Prostate gland (tissue), 2 donors: Measurements from ENCODE around the gene PCDH9.

Experiments used
- POLR2A ChIP-seq: fragments of 450-650 bp; IDR thresholded peaks from one replicate; pipeline ENCODE4 v1.6.1; 2016; ENCODE audit warnings: antibody characterized with exemption, mild to moderate bottlenecking
- TF ChIP-seq, protein P1 (sequence below), 4 experiments: fragments of 200-600 bp in 2 of 4; fragments of 450-650 bp in 2 of 4; sonication (generic) in 2 of 4; IDR thresholded peaks; 1 replicate in 3 of 4; 2 replicates in 1 of 4; pipeline ENCODE4 v1.5.1; 2016 to 2019; ENCODE audit warnings: antibody characterized with exemption in 4 of 4, mild to moderate bottlenecking in 2 of 4, moderate library complexity in 2 of 4

DNA sequence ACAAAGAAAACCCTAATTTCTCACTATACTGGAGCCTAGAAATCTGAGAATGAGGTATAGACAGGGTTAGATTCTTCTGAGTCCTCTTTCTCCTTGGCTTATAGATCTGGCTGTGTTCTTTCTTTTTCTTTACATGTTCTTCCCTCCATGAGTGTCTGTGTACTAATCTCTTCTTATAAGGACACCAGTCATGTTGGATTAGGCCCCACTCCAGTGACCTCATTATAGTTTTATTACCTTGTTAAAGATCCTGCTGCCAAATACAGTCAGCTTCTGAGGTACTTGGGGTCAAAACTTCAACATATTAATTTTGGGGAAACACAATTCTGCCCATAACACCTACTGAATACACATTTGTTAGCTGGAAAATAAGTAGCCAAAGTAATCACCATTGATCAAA is 302.6 kb downstream of the PCDH9 start:
- TF ChIP-seq, protein P1, sequence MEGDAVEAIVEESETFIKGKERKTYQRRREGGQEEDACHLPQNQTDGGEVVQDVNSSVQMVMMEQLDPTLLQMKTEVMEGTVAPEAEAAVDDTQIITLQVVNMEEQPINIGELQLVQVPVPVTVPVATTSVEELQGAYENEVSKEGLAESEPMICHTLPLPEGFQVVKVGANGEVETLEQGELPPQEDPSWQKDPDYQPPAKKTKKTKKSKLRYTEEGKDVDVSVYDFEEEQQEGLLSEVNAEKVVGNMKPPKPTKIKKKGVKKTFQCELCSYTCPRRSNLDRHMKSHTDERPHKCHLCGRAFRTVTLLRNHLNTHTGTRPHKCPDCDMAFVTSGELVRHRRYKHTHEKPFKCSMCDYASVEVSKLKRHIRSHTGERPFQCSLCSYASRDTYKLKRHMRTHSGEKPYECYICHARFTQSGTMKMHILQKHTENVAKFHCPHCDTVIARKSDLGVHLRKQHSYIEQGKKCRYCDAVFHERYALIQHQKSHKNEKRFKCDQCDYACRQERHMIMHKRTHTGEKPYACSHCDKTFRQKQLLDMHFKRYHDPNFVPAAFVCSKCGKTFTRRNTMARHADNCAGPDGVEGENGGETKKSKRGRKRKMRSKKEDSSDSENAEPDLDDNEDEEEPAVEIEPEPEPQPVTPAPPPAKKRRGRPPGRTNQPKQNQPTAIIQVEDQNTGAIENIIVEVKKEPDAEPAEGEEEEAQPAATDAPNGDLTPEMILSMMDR (IDR thresholded peaks at IDR 0.05): no peak
- TF ChIP-seq POLR2A: no peak
